HG03521 (cell line): ENCODE results near the gene AMPH.
"Not testable (repeated sequence)": the region's sequence is repeated elsewhere in the genome, so short reads cannot be mapped to it uniquely, and the experiment has no call there.

Source experiments
- ATAC-seq: cut with Tn5 transposase; IDR thresholded peaks from one replicate; pipeline ENCODE4 v1.9.1; 2021; ENCODE audit warnings: mild to moderate bottlenecking, moderate library complexity; ENCODE audit not compliant: unreplicated experiment

Gene AMPH

GRCh38 chr7:38398725-38399321, 232.3 kb downstream of the AMPH start:
- ATAC-seq = peak; percentile 51

GRCh38 chr7:38396852-38397251, 234.3 kb downstream of the AMPH start:
- ATAC-seq = no peak

GRCh38 chr7:38395921-38396552, 235.1 kb downstream of the AMPH start:
- not testable (repeated sequence) for ATAC-seq

GRCh38 chr7:38394660-38395059, 236.5 kb downstream of the AMPH start:
- no peak for ATAC-seq

GRCh38 chr7:38393874-38394273, 237.3 kb downstream of the AMPH start:
- no peak for ATAC-seq

- no peak for ATAC-seq
These were observed 239.4 kb downstream of the AMPH start for GRCh38 chr7:38391751-38392150.

GRCh38 chr7:38385682-38386081, 245.5 kb downstream of the AMPH start:
- no peak for ATAC-seq

GRCh38 chr7:38383281-38383680, 247.9 kb downstream of the AMPH start:
- no peak for ATAC-seq

- no peak for ATAC-seq
These were observed 248.5 kb downstream of the AMPH start for GRCh38 chr7:38382684-38383083.

GRCh38 chr7:38375453-38375852, 255.7 kb downstream of the AMPH start:
- ATAC-seq = no peak

- no peak for ATAC-seq
These were observed 256.7 kb downstream of the AMPH start for GRCh38 chr7:38374507-38374906.

GRCh38 chr7:38373155-38373554, 258.0 kb downstream of the AMPH start:
- no peak for ATAC-seq

- ATAC-seq = no peak
These were observed 258.9 kb downstream of the AMPH start for GRCh38 chr7:38372290-38372689.

GRCh38 chr7:38369816-38370493, 261.2 kb downstream of the AMPH start:
- peak; percentile 69 for ATAC-seq

GRCh38 chr7:38368191-38368605, 263.0 kb downstream of the AMPH start:
- ATAC-seq = peak; percentile 47

GRCh38 chr7:38367301-38367890, 263.8 kb downstream of the AMPH start:
- no peak for ATAC-seq

GRCh38 chr7:38363379-38363778, 267.8 kb downstream of the AMPH start:
- ATAC-seq = not testable (repeated sequence)

- ATAC-seq = peak; percentile 42
These were observed 268.4 kb downstream of the AMPH start for GRCh38 chr7:38362611-38363237.

- no peak for ATAC-seq
These were observed 270.4 kb downstream of the AMPH start for GRCh38 chr7:38360776-38361175.

GRCh38 chr7:38359071-38359601, 272.0 kb downstream of the AMPH start:
- ATAC-seq = peak; percentile 55

- peak; percentile 34 for ATAC-seq
These were observed 272.8 kb downstream of the AMPH start for GRCh38 chr7:38358273-38358831.
